K562 (cell line): ENCODE measurements around the gene ZNF77. TPM values are rescaled to one million over a fixed set of nuclear protein-coding genes. Genes with fewer than 3 reads are reported as not detected.
A peak's percentile ranks its signal among the peaks of the same experiment; 100 is the strongest.

Experiments used
- ATF2 ChIP-seq: sonication (generic); formaldehyde crosslinking; IDR thresholded peaks from 2 replicates; pipeline ENCODE4 v1.8.1; 2022; ENCODE audit warnings: missing genetic modification reagents
- BRD4 ChIP-seq: fragments of 200-600 bp; sonication (generic); IDR thresholded peaks from 2 replicates; pipeline ENCODE4 v1.6.1; 2017; ENCODE audit warnings: inconsistent platforms
- FOS ChIP-seq: IDR thresholded peaks from 3 replicates; pipeline ENCODE4 v1.6.1; 2011; ENCODE audit not compliant: insufficient read length; ENCODE audit errors: extremely low read depth
- HDAC1 ChIP-seq, 2 experiments: fragments of 450-650 bp; IDR thresholded peaks; 2 replicates each; pipeline ENCODE4 v1.6.1; 2016 to 2017; ENCODE audit warnings: inconsistent platforms in 1 of 2, mild to moderate bottlenecking in 1 of 2, moderate library complexity in 1 of 2
- HOXB6 ChIP-seq: fragments of 250-450 bp; sonication (Bioruptor Pico); IDR thresholded peaks from 2 replicates; pipeline ENCODE4 v1.5.1; 2022; ENCODE audit warnings: mild to moderate bottlenecking, borderline replicate concordance
- PHF20 ChIP-seq: fragments of 450-650 bp; IDR thresholded peaks from 2 replicates; pipeline ENCODE4 v1.6.1; 2018; ENCODE audit not compliant: partially characterized antibody
- RBM34 ChIP-seq: fragments of 200-400 bp; formaldehyde crosslinking; IDR thresholded peaks from 2 replicates; pipeline ENCODE4 v1.6.1; 2018; ENCODE audit warnings: low read length, borderline replicate concordance; ENCODE audit not compliant: insufficient read depth
- SMARCA5 ChIP-seq: fragments of 450-650 bp; IDR thresholded peaks from 2 replicates; pipeline ENCODE4 v1.6.1; 2016
- SMARCE1 ChIP-seq: fragments of 450-650 bp; IDR thresholded peaks from 2 replicates; pipeline ENCODE4 v1.7.1; 2016; ENCODE audit warnings: mild to moderate bottlenecking
- SP1 ChIP-seq: sonication (generic); formaldehyde crosslinking; IDR thresholded peaks from 2 replicates; pipeline ENCODE4 v1.8.1; 2022; ENCODE audit warnings: mild to moderate bottlenecking, missing genetic modification reagents
- SREBF1 ChIP-seq: fragments of 150-350 bp; IDR thresholded peaks from 2 replicates; pipeline ENCODE4 v1.6.1; 2014; ENCODE audit warnings: antibody characterized with exemption, low read depth, low read length, borderline replicate concordance
- TAL1 ChIP-seq: fragments of 450-650 bp; IDR thresholded peaks from 2 replicates; pipeline ENCODE4 v1.6.1; 2016; ENCODE audit warnings: mild to moderate bottlenecking
- ZNF121 ChIP-seq: sonication (generic); formaldehyde crosslinking; conservative IDR thresholded peaks from 2 replicates; pipeline ENCODE4 v1.8.0; 2022; ENCODE audit warnings: missing genetic modification reagents
- ZNF436 ChIP-seq: fragments of 250-450, 450-650 bp; sonication (Bioruptor Pico); formaldehyde crosslinking; IDR thresholded peaks from 2 replicates; pipeline ENCODE4 v1.7.0; 2020; ENCODE audit warnings: mild to moderate bottlenecking
- ZNF583 ChIP-seq: fragments of 250-450 bp; sonication (Bioruptor Pico); IDR thresholded peaks from 2 replicates; pipeline ENCODE4 v1.4.0; 2020
- ZNF780A ChIP-seq: fragments of 250-450 bp; sonication (Bioruptor Pico); IDR thresholded peaks from 2 replicates; pipeline ENCODE4 v1.5.0; 2021; ENCODE audit warnings: mild to moderate bottlenecking
- polyA plus RNA-seq, 8 experiments: library from polyadenylated mRNA; depleted of rRNA in 4 of 8; stranded (reverse) in 5 of 8; unstranded in 3 of 8; fragments of >200 nt; fragmentation: Nextera tagmentation in 2 of 8; fragmentation: Illumina TruSeq in 1 of 8; extraction: Ambion mirVana in 2 of 8; extraction: Trizol in 1 of 8; gene quantifications; 2 replicates each; pipeline versions ENCODE4 v1.2.1 to v1.2.3, GENCODE V29; 2011 to 2014; ENCODE audit warnings: inconsistent platforms in 1 of 8, missing spikeins in 1 of 8
- total RNA-seq, 7 experiments: library from RNA; depleted of rRNA in 6 of 7; stranded (reverse); fragments of >200 nt in 6 of 7; fragmentation: Illumina TruSeq in 2 of 7; extraction: Trizol in 2 of 7; gene quantifications; 2 replicates each; pipeline versions ENCODE4 v1.2.1 to v1.2.3, GENCODE V29; 2011 to 2021; ENCODE audit warnings: low replicate concordance in 1 of 7
- TF ChIP-seq, protein P1 (sequence below), 2 experiments: fragments of 450-650 bp in 1 of 2; sonication (generic) in 1 of 2; formaldehyde crosslinking in 1 of 2; IDR thresholded peaks in 1 of 2; conservative IDR thresholded peaks in 1 of 2; 2 replicates each; pipeline versions ENCODE4 v1.6.1 to v1.8.1; 2016 to 2023; ENCODE audit warnings: mild to moderate bottlenecking in 2 of 2, moderate library complexity in 2 of 2, inconsistent platforms in 1 of 2, missing genetic modification reagents in 1 of 2

ZNF77 gene
- total and polyA plus RNA-seq, 9 of the 15 experiments (the other 6 are each of a cell fraction or from before 2014, with no cell fraction given), result 4.3 to 14.5 (median 7.7) TPM

- TF ChIP-seq RBM34 (no peak), ZNF121 (CRISPR knock-in tag) (no peak), SREBF1 (peak; percentile 48; the same call in 1 of the 2 replicates), ZNF583 (no peak), ATF2 (CRISPR knock-in tag) (no peak), HOXB6 (CRISPR knock-in tag) (no peak), SMARCE1 (peak; percentile 69; the same call in 1 of the 2 replicates), HDAC1 (IDR thresholded peaks at IDR 0.05) (no peak), SMARCA5 (no peak), BRD4 (peak; percentile 96; the same call in 1 of the 2 replicates), FOS (peak; percentile 75), PHF20 (peak; percentile 77), ZNF436 (CRISPR knock-in tag) (no peak), ZNF780A (no peak), TAL1 (no peak), SP1 (CRISPR knock-in tag) (peak; percentile 91)
- TF ChIP-seq, protein P1, sequence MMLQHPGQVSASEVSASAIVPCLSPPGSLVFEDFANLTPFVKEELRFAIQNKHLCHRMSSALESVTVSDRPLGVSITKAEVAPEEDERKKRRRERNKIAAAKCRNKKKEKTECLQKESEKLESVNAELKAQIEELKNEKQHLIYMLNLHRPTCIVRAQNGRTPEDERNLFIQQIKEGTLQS (IDR thresholded peaks at IDR 0.05), result no peak
- TF ChIP-seq, protein P1 (CRISPR knock-in tag; conservative IDR thresholded peaks at IDR 0.05), result peak; percentile 18; the same call in 1 of the 2 replicates
Observed at GRCh38 chr19:2950286-2951124, 5.7 kb upstream of the ZNF77 start (continued).
